ENCODE measurements around the gene RMND1. TPM values are rescaled to one million over a fixed set of nuclear protein-coding genes. Genes with fewer than 3 reads are reported as not detected.

Gene RMND1
- total RNA-seq, 1 experiment from 2014 or later: 27.0 TPM

DNA sequence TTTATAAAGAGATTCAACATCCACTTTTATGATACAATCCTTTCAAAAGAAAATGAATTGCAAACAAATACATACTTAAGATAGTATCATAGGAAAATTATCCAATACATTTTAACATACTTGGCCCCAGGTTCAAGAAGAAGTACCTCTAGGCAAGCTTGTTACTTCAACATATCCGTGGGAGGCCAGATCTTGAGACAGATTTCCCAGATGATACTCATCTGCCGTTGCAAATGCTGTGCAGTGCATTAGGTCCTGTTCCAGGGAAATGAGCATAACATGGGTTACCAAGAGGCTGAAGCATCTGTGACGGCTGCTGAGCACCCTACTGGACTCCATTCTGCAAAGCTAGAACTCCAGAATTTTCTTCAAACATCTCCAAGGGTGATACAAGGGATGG, 15.6 kb downstream of the RMND1 start:
- no peak overlapping the region for H3K4ac ChIP-seq (ENCODE audit: low read depth, low read length)
- DNase-seq: no peak
- H3K4me2 ChIP-seq (ENCODE audit: insufficient read depth, insufficient read length, low read length): no peak overlapping the region
- H3K36me3 Mint-ChIP-seq (ENCODE audit: insufficient read depth in 1 of 3, low read depth in 3 of 3): peaks cover 3 to 46% (median 13%) of the 10 kb centered on the region in 3 experiments; a peak in 5 of 7 replicates
- no peak overlapping the region for H4K91ac ChIP-seq (ENCODE audit: insufficient read length, low read depth, low read length)
- H2BK5ac ChIP-seq (ENCODE audit: insufficient read length, low read length): no peak overlapping the region
- no peak overlapping the region for H4K8ac ChIP-seq (replicated peaks; ENCODE audit: insufficient read length, low read depth, low read length)
- H3K4me3 Mint-ChIP-seq: no peak overlapping the region
- H3K56ac ChIP-seq (ENCODE audit: insufficient read length, low read depth, low read length): no peak overlapping the region
- no peaks in the 10 kb centered on the region for H3K9me3 Mint-ChIP-seq
- no peak overlapping the region for H2BK20ac ChIP-seq (ENCODE audit: low read depth, low read length, poor library complexity, severe bottlenecking)
- H3T11ph ChIP-seq (ENCODE audit: low read length): no peak overlapping the region
- WGBS (ENCODE audit: extremely low coverage, insufficient read length, low lambda C conversion rate): no CpG with 5 or more reads among the region's 3 CpGs
- no peaks in the 10 kb centered on the region for H3K4me1 Mint-ChIP-seq
- H3K23me2 ChIP-seq (ENCODE audit: insufficient read length, low read depth, low read length, poor library complexity, severe bottlenecking): no peaks in the 10 kb centered on the region
- no peak overlapping the region for H3K9ac ChIP-seq (ENCODE audit: extremely low read depth, insufficient read length, low read length)
- H3K27me3 Mint-ChIP-seq (ENCODE audit: low read depth): no peaks in the 10 kb centered on the region
- H2BK120ac ChIP-seq (ENCODE audit: low read depth, low read length, poor library complexity, severe bottlenecking): no peak overlapping the region
- no peak overlapping the region for H3K14ac ChIP-seq (ENCODE audit: insufficient read depth, low read length)
- H3K27ac Mint-ChIP-seq: peak overlapping the region in 1 of 3 experiments; percentile 50; a peak in 1 of 7 replicates
- no peaks in the 10 kb centered on the region for H3K9me3 ChIP-seq (ENCODE audit: control insufficient read depth, low read depth, low read length)
- H3K4me1 ChIP-seq (ENCODE audit: insufficient read depth, low read length): no peaks in the 10 kb centered on the region
- no peak overlapping the region for H3K23ac ChIP-seq (ENCODE audit: insufficient read length, low read depth, low read length)
- H4K20me1 ChIP-seq (ENCODE audit: control insufficient read depth, insufficient read depth, insufficient read length): no peaks in the 10 kb centered on the region
- no peaks in the 10 kb centered on the region for H3K27me3 ChIP-seq (ENCODE audit: insufficient read depth, low read length)
- H3K79me1 ChIP-seq (ENCODE audit: insufficient read depth, low read depth, low read length, poor library complexity, severe bottlenecking): no peaks in the 10 kb centered on the region
- no peak overlapping the region for H2AK5ac ChIP-seq (ENCODE audit: insufficient read length, low read length)
- no peak overlapping the region for H4K5ac ChIP-seq (ENCODE audit: insufficient read length, low read depth, low read length)
- no peak overlapping the region for H2AFZ ChIP-seq (ENCODE audit: low read length)
- H3K79me2 ChIP-seq (ENCODE audit: insufficient read depth, low read length): no peaks in the 10 kb centered on the region
- H2BK12ac ChIP-seq (ENCODE audit: insufficient read length, low read depth, low read length): no peak overlapping the region
- H3K18ac ChIP-seq (ENCODE audit: insufficient read length, low read depth, low read length): no peak overlapping the region
- no peak overlapping the region for H3K27ac ChIP-seq (ENCODE audit: insufficient read length, low read depth, low read length)
- no peak overlapping the region for H2BK15ac ChIP-seq (ENCODE audit: low read depth, low read length)
- TF ChIP-seq, protein P1, sequence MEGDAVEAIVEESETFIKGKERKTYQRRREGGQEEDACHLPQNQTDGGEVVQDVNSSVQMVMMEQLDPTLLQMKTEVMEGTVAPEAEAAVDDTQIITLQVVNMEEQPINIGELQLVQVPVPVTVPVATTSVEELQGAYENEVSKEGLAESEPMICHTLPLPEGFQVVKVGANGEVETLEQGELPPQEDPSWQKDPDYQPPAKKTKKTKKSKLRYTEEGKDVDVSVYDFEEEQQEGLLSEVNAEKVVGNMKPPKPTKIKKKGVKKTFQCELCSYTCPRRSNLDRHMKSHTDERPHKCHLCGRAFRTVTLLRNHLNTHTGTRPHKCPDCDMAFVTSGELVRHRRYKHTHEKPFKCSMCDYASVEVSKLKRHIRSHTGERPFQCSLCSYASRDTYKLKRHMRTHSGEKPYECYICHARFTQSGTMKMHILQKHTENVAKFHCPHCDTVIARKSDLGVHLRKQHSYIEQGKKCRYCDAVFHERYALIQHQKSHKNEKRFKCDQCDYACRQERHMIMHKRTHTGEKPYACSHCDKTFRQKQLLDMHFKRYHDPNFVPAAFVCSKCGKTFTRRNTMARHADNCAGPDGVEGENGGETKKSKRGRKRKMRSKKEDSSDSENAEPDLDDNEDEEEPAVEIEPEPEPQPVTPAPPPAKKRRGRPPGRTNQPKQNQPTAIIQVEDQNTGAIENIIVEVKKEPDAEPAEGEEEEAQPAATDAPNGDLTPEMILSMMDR (conservative IDR thresholded peaks at IDR 0.05): no peak

Data from H9 (cell line).